Small intestine (tissue), 7 donors: ENCODE results near the gene ERVFRD-1. TPM values are rescaled to one million over a fixed set of nuclear protein-coding genes. Genes with fewer than 3 reads are reported as not detected.
A peak's percentile ranks its signal among the peaks of the same experiment; 100 is the strongest.

Experiments used
- DNase-seq, 2 donors: peaks; one replicate each; pipeline versions ENCODE4 v3.0.0 to v3.0.0-alpha.2; 2013
- FAIRE-seq: peaks from 2 replicates; lab custom pipeline; 2012; peaks lifted over from hg19 to GRCh38; lab: Jason Lieb, UNC
- H3K27ac ChIP-seq, 3 donors: one replicate each; pipeline ENCODE4 v1.5.1; 2013; ENCODE audit warnings: low read length in 2 of 3, mild to moderate bottlenecking in 2 of 3, control low read depth in 1 of 3, inconsistent platforms in 1 of 3, low read depth in 1 of 3, moderate library complexity in 1 of 3
- H3K27me3 ChIP-seq, 3 donors: one replicate each; pipeline ENCODE4 v1.6.1; 2013; ENCODE audit warnings: low read length in 3 of 3, inconsistent platforms in 1 of 3; ENCODE audit not compliant: control insufficient read depth in 3 of 3, insufficient read depth in 3 of 3
- H3K36me3 ChIP-seq, 3 donors: one replicate each; pipeline ENCODE4 v1.6.1; 2013; ENCODE audit warnings: low read length in 3 of 3, inconsistent platforms in 1 of 3, low read depth in 1 of 3, mild to moderate bottlenecking in 1 of 3, moderate library complexity in 1 of 3; ENCODE audit not compliant: control insufficient read depth in 3 of 3, insufficient read depth in 2 of 3
- H3K4me1 ChIP-seq, 3 donors: one replicate each; pipeline ENCODE4 v1.6.1; 2013; ENCODE audit warnings: low read length in 2 of 3, inconsistent platforms in 1 of 3, low read depth in 1 of 3, mild to moderate bottlenecking in 1 of 3, moderate library complexity in 1 of 3; ENCODE audit not compliant: control insufficient read depth in 3 of 3, insufficient read depth in 2 of 3
- H3K4me3 ChIP-seq, 3 donors: one replicate each; pipeline ENCODE4 v1.5.1; 2013; ENCODE audit warnings: low read length in 3 of 3, control low read depth in 1 of 3, inconsistent platforms in 1 of 3, low read depth in 1 of 3, mild to moderate bottlenecking in 1 of 3, moderate library complexity in 1 of 3
- H3K9me3 ChIP-seq, 2 donors: one replicate each; pipeline ENCODE4 v1.6.1; 2013; ENCODE audit warnings: low read depth in 1 of 2, low read length in 1 of 2; ENCODE audit not compliant: control insufficient read depth in 2 of 2, insufficient read depth in 1 of 2
- WGBS, 3 donors: extraction: QIAGEN DNeasy Blood & Tissue Kit; methylation state at CpG; one replicate each; pipeline ENCODE4 v1.1.7; 2013; 5-methylcytosine and 5-hydroxymethylcytosine counted together
- polyA plus RNA-seq, 4 donors: library from polyadenylated mRNA; stranded (reverse) in 3 of 4; unstranded in 1 of 4; fragments of 200-250 nt in 3 of 4; fragments of 120-200 nt in 1 of 4; gene quantifications; one replicate each; pipeline versions ENCODE4 v1.2.1 to v1.2.3, GENCODE V29; 2013
- donor health status: healthy with polysubstance abuse.
- donor health status: control.
- donor health status: control.
- donor health status: Bipolar disorder and iron deficiency.
- donor health status: healthy.

ERVFRD-1 gene
- polyA plus RNA-seq, 4 donors = 0.10 to 3.6 TPM; not detected in 2

GRCh38 chr6:11146117-11146826 is 34.7 kb upstream of the ERVFRD-1 start:
- Histone ChIP-seq H3K27ac (no peak overlapping the region), H3K4me3 (no peak overlapping the region), H3K4me1 (no peaks in the 10 kb centered on the region), H3K27me3 (no peaks in the 10 kb centered on the region), H3K9me3 (no peaks in the 10 kb centered on the region), H3K36me3 (no peaks in the 10 kb centered on the region)
- no peak for FAIRE-seq
- no peak for DNase-seq
- WGBS, 3 donors = 93 to 99% (median 95%) methylated on average over 4 of the region's 4 CpGs

GRCh38 chr6:11144393-11144851 is 32.9 kb upstream of the ERVFRD-1 start:
- no peaks in the 10 kb centered on the region for H3K4me1 ChIP-seq
- no peak for FAIRE-seq
- no peak overlapping the region for H3K27ac ChIP-seq

DNA sequence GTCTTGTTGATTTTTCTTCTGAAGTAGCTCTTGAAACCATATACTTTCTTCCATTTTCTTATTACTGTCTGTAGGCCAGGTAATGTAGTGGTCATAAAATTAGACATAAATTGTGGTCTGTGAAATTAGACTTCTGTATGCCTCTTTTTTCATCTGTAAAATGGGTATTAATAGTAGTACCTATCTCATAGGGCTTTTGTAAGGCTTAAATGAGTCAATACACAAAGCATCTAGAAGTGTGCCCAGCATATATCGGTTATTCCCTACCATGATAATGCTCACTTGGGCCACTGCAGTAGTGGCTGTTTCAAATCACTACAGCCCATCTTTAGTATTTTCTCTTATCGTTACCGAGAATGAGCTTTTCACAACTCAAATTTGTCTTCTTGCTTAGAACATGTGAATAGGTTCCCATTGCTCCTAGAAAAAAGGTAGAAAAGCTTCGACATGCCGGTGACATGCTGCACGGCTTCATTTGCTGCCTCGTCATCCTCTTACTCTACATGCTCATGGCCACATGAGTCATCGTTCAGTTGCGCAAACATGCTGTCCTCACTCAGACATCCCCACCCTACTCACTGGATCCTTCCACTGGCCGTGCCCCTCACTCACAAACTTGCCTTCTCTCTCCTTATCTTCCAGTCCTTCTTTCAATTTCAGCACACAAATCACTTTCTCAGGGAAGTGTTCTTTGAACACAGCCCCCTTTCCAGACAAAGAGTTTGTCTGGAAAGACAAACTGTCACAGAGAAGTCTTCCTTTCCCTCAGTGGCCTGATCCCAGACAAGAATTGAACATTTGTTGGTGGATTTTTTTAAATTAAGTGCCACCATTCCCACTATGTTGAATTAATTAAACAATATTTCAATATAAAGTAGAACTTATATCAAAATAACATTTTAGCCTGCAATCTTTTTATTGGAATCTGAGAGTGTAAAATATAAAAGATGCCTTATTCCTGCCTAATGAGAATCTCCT is 32.2 kb upstream of the ERVFRD-1 start:
- 72 to 81% (median 79%) methylated on average over 10 of the region's 10 CpGs for WGBS, 3 donors
- H3K4me1 ChIP-seq = no peaks in the 10 kb centered on the region
- no peaks in the 10 kb centered on the region for H3K27me3 ChIP-seq
- FAIRE-seq (no peak), DNase-seq (peak; percentile 45 to 72)
- H3K9me3 ChIP-seq = no peaks in the 10 kb centered on the region
- H3K36me3 ChIP-seq = no peaks in the 10 kb centered on the region
- no peak overlapping the region for H3K4me3 ChIP-seq
- no peak overlapping the region for H3K27ac ChIP-seq

More at GRCh38 chr6:11144393-11144851, 32.9 kb upstream of the ERVFRD-1 start:
- 16 to 21% (median 16%) methylated on average over 6 of the region's 6 CpGs for WGBS, 3 donors
- Histone ChIP-seq H3K4me3 (no peak overlapping the region), H3K9me3 (no peaks in the 10 kb centered on the region), H3K36me3 (no peaks in the 10 kb centered on the region), H3K27me3 (no peaks in the 10 kb centered on the region)
- DNase-seq = peak; percentile 76 to 83

GRCh38 chr6:11142296-11143027 is 30.9 kb upstream of the ERVFRD-1 start:
- WGBS, 3 donors = 94 to 100% (median 95%) methylated on average over 8 of the region's 8 CpGs
- Histone ChIP-seq H3K4me1 (no peaks in the 10 kb centered on the region), H3K27me3 (no peaks in the 10 kb centered on the region), H3K9me3 (no peaks in the 10 kb centered on the region), H3K4me3 (no peak overlapping the region), H3K27ac (no peak overlapping the region), H3K36me3 (no peaks in the 10 kb centered on the region)
- no peak for DNase-seq
- no peak for FAIRE-seq

DNA sequence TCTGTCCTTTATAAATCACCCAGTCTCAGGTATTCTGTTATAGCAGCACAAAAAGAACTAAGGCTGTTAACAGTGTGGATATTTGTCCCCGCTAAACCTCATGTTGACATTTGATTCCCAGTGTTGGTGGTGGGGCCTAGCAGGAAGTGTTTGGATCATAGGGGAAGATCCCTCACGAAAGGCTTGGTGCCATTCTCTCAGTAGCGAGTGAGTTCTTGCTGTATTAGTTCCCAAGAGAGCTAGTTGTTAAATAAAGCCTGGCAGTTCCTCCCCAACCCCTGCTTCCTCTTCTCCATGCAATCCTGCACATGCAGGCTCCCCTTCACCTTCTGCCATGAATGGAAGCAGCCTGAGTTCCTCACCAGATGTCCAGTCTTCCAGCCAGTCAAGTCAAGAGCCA is 29.8 kb upstream of the ERVFRD-1 start:
- Histone ChIP-seq H3K36me3 (no peaks in the 10 kb centered on the region), H3K4me1 (no peaks in the 10 kb centered on the region), H3K9me3 (no peaks in the 10 kb centered on the region), H3K27me3 (no peaks in the 10 kb centered on the region), H3K4me3 (no peak overlapping the region), H3K27ac (no peak overlapping the region)
- DNase-seq = no peak
- WGBS, 3 donors = 89 to 95% (median 93%) methylated on average over 3 of the region's 3 CpGs
- no peak for FAIRE-seq

GRCh38 chr6:11140056-11140455 is 28.5 kb upstream of the ERVFRD-1 start:
- no peak overlapping the region for H3K4me3 ChIP-seq
- no peak for DNase-seq
- H3K27me3 ChIP-seq = no peaks in the 10 kb centered on the region
- WGBS, 3 donors = 66 to 84% (median 71%) methylated on average over 3 of the region's 3 CpGs
- no peaks in the 10 kb centered on the region for H3K9me3 ChIP-seq
- no peaks in the 10 kb centered on the region for H3K4me1 ChIP-seq
- peaks cover 3% of the 10 kb centered on the region in 3 donors for H3K36me3 ChIP-seq
- no peak for FAIRE-seq
- H3K27ac ChIP-seq = no peak overlapping the region

- no peaks in the 10 kb centered on the region for H3K9me3 ChIP-seq
- no peaks in the 10 kb centered on the region for H3K4me1 ChIP-seq
- H3K27ac ChIP-seq = no peak overlapping the region
- WGBS, 3 donors = 82 to 93% (median 91%) methylated on average over 3 of the region's 3 CpGs
- DNase-seq (no peak), FAIRE-seq (no peak)
- H3K27me3 ChIP-seq = no peaks in the 10 kb centered on the region
- H3K36me3 ChIP-seq = peaks cover 3 to 9% (median 5%) of the 10 kb centered on the region in 3 donors
- no peak overlapping the region for H3K4me3 ChIP-seq
Observed at GRCh38 chr6:11139051-11139960, 27.8 kb upstream of the ERVFRD-1 start.
